ENCODE data around the gene GRHL1.

GRHL1 gene

GRCh38 chr2:10022445-10022844 lies 71.0 kb downstream of the GRHL1 start:
- TF ChIP-seq CTCF (conservative IDR thresholded peaks at IDR 0.05; ENCODE audit: low read length): no peak
- no peak for DNase-seq (ENCODE audit: low read depth)
- H3K4me3 ChIP-seq (ENCODE audit: low read length): no peak overlapping the region

GRCh38 chr2:10022966-10023662 lies 71.6 kb downstream of the GRHL1 start:
- no peak for DNase-seq (ENCODE audit: low read depth)
- no peak overlapping the region for H3K4me3 ChIP-seq (ENCODE audit: low read length)
- TF ChIP-seq CTCF (conservative IDR thresholded peaks at IDR 0.05; ENCODE audit: low read length): peak; percentile 16; the same call in 1 of the 2 replicates

GRCh38 chr2:10026940-10027569 lies 75.6 kb downstream of the GRHL1 start:
- no peak for DNase-seq (ENCODE audit: low read depth)
- no peak for TF ChIP-seq CTCF (conservative IDR thresholded peaks at IDR 0.05; ENCODE audit: low read length)
- no peak overlapping the region for H3K4me3 ChIP-seq (ENCODE audit: low read length)

GRCh38 chr2:10027660-10028330 lies 76.3 kb downstream of the GRHL1 start:
- TF ChIP-seq CTCF (conservative IDR thresholded peaks at IDR 0.05; ENCODE audit: low read length): no peak

GRCh38 chr2:10028407-10028987 lies 77.0 kb downstream of the GRHL1 start:
- H3K4me3 ChIP-seq (ENCODE audit: low read length): no peak overlapping the region
- no peak for DNase-seq (ENCODE audit: low read depth)
- no peak for TF ChIP-seq CTCF (conservative IDR thresholded peaks at IDR 0.05; ENCODE audit: low read length)

More at GRCh38 chr2:10027660-10028330, 76.3 kb downstream of the GRHL1 start:
- DNase-seq (ENCODE audit: low read depth): no peak
- H3K4me3 ChIP-seq (ENCODE audit: low read length): no peak overlapping the region

- DNase-seq (ENCODE audit: low read depth): no peak
- no peak for TF ChIP-seq CTCF (conservative IDR thresholded peaks at IDR 0.05; ENCODE audit: low read length)
- no peak overlapping the region for H3K4me3 ChIP-seq (ENCODE audit: low read length)
Measured at GRCh38 chr2:10028988-10029874, 77.7 kb downstream of the GRHL1 start.

Data from AG10803 (cell line).